Measurements from ENCODE around the gene GPR61.

The GPR61 gene

GRCh38 chr1:109509176-109510134 lies 30.2 kb upstream of the GPR61 start, which contains the start of gene AMIGO1:
Gene AMIGO1 (minus strand): TSS chr1:109509727. CDS start chr1:109508912, 815 bp downstream.
- DNase-seq (ENCODE audit: low read depth, low spot score) = no peak

DNA sequence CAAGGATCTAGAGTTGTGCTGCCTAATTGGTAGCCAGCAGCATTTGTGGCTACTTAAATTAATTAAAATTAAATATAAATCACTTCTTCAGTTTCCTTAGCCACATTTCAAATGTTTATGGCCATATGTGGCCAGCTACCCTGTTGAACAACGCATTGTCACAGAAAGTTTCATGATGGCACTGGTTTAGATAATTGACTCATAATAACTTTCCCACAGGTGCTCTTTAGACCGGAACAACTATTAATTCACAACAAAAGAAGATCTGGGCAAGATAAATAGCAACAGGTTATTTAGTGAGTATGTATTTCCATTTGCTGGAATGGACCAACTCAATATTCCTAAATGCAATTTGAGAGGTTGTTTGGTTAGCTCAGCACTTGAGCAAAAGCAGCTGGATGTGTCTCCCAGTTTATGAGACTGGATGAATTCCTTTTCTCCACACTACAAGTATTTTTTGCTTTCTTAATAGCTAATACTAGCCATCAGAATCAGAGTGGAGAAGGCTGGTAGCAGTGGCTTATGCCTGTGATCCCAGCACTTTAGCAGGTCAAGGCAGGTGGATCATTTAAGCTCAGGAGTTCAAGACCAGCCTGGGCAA lies 26.5 kb upstream of the GPR61 start:
- DNase-seq (ENCODE audit: low read depth, low spot score) = no peak

DNA sequence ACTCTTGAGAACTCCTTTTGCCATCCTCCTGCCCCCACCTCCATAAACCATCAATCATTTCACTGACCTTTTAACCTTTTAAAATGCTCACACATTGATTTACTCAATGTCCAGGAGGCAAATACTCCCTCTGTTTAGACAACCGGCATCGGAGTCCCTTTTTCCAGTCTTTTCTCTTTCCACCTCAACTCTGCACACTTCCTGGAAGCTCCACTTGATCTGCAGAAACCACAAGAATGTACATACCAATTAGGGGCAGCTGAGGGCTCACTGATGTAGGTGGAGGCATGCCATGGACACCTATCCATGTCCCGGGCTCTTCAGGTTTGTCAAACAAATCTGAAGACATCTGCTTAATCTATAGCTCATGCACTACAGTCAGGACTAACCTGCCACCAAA lies 24.8 kb upstream of the GPR61 start:
- no peak for DNase-seq (ENCODE audit: low read depth, low spot score)

- no peak for DNase-seq (ENCODE audit: low read depth, low spot score)
Measured at GRCh38 chr1:109516872-109517271, 22.8 kb upstream of the GPR61 start.

DNA sequence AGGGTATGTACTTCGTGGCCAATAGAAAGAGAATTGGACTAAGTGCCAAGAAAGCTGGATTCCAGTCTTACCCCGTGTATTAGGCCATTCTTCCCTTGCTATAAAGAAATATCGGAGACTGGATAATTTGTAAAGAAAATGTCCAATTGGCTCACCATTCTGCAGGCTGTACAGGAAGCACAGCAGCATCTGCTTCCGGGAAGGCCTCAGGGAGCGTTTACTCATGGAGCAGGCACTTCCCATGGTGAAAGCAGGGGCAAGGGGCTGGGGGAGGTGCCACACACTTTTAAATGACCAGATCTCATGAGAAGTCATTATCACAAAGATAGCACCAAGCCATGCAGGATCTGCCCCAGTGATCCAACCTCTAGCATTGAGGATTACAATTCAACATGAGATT lies 22.3 kb upstream of the GPR61 start:
- no peak for DNase-seq (ENCODE audit: low read depth, low spot score)

- no peak for DNase-seq (ENCODE audit: low read depth, low spot score)
Measured at GRCh38 chr1:109521002-109521951, 18.4 kb upstream of the GPR61 start.

DNA sequence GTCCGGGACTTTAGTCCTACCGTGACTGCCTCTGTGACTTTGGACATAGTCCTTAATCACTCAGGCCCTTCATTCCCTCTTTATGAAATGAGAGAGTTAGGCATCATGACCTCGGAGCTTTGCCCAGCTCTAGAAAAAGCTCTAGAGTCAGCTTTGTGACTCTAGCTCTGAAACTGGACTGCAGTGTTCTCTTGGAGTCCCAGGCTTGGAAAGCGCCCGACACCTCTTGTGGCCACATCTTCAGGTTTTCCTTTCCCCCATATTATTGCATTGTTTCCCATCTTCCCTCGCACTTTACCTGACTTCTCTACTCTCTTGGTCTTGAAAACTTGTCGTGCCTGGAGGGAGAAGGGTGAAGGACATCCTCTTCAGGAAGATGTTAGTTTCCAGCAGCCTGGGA lies 17.6 kb upstream of the GPR61 start:
- DNase-seq (ENCODE audit: low read depth, low spot score) = no peak

DNA sequence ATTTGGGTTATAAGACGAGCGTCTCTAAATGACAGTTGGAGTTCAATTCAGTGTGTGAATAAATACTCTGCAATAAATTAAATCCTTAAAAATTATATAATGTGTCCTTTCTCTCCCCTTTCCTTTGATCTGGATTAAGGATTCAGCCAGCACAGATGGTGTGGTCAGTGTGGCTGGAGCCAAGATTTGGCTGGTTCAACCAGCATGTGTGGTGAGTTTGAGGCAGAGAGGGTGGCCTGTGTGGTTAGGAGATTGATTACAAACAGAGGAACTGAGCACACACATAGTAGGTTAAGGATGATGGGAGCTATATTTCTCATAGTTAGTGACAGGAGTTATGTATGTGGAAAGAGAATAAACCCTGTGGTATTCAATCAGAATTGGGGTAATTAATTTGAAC lies 16.0 kb upstream of the GPR61 start:
- DNase-seq (ENCODE audit: low read depth, low spot score) = no peak

DNA sequence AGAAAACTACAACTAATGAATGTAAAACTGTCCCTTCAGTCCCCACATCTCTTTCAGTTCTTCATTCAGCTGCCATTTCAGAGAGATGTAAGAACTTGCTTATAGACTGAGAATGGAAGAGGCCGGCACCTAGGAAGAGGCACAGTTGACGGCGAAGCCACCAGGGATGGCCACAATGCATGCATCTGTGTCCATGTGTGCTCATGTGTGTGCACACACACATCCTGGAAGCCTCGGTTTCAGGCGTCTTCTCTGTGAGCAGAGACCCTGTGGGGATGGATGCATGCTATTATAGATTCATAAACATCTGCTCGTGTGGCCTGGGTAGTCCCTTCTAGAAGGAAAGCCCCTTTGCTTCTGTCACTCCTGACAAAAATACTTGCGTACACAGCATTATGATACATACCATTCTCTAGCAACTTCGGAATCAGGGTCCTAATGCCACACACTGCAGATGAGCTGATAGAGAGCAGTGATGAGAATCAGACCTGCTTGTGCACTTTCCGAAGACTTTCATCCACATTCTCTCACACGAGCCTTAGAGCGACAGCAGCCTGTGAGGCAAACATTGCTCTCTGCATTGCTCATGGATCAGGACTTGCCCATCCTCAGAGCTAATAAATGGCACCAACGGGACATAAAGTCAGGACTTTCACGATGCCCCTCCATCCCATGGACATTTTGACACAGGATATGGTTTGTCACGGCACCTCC lies 12.4 kb upstream of the GPR61 start:
- DNase-seq (ENCODE audit: low read depth, low spot score) = no peak

- DNase-seq (ENCODE audit: low read depth, low spot score) = no peak
Measured at GRCh38 chr1:109527846-109528695, 11.6 kb upstream of the GPR61 start.

DNA sequence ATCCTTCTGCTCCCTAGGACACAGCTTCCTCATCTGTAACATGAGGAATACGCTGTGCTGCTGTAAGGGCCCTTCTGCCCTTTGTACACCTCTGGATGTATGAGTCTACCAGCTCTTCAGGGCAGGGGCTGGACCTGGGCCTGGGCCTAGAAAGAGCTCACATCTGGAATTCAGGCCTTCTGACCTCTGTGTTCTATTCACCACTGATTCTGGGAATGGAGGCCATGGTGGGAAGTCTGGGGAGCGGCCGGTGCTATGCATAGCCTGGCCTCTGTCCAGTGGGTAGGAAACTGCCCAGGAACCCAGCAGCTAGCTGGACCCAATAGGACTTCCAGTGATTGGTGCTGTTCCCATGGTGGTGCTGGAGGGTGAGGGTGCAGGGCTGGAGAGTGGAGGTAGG lies 11.0 kb upstream of the GPR61 start:
- DNase-seq (ENCODE audit: low read depth, low spot score) = no peak

- DNase-seq (ENCODE audit: low read depth, low spot score) = no peak
Measured at GRCh38 chr1:109529881-109530456, 9.7 kb upstream of the GPR61 start.

GRCh38 chr1:109530457-109531087 lies 9.1 kb upstream of the GPR61 start:
- no peak for DNase-seq (ENCODE audit: low read depth, low spot score)

- DNase-seq (ENCODE audit: low read depth, low spot score) = no peak
Measured at GRCh38 chr1:109531380-109531779, 8.3 kb upstream of the GPR61 start.

DNA sequence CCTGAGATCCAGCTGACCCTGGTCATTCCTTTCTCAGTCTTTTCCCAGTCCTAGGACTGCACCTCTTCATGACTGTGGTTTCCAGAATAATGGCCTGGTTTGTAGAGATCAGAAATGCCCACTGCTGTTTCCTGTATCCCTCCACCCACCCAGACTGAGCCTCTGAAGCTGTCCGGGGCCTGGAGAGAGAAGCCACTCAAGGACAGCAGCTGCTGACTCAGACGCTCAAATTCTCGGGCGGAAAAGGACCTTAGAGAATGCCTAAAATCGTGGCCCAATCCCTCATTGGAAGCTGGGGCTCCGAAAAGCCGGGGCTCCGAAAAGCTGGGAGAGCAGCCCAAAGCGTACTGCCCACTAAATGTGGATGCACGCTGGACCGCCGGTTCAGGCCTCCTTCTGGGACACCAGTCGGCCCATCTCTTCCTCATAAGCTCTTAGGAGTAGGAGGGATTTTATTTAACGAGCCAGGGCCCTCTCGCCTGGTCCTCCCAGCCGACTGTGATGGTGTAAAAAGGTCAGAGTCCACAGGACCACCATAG lies 7.8 kb upstream of the GPR61 start:
- DNase-seq (ENCODE audit: low read depth, low spot score) = no peak

DNA sequence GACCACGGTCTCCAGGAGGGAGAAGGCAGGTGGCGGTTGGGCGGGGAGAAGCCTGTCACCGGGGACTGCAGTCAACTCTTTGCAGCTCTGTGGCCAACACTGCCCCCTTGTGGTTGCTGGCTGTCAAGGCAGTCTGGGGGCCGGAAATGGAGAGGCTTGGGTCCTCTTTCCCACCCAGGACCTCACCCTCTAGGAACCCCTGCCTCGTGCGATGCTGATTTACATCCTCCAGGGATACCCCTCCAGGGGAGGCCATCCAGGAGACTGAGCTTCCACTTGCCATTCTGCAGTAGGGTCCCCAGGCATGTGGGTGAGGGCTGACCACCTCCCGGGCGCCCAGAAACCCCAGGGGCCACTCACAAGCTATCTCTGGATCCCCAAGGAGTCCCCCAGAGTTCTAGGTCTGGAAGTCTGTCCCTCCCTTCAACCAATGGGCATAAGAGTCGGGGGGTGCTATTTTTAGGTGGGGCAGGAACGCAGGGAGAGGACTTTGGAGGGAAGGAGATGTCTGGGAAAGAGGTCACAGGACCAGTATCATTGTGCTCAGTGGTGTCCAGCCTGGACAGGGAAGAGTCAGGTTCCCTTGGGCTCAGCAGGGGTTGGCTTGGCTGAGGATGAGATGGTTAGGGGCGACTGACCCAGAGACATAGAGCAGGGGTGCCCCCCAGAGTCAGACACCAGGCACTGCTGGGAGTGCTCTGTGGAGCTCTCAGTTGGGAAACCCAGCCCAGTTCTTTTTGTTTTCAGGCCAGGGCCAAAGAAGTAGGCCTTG lies 7.1 kb upstream of the GPR61 start:
- DNase-seq (ENCODE audit: low read depth, low spot score) = peak; percentile 78

- DNase-seq (ENCODE audit: low read depth, low spot score) = no peak
Measured at GRCh38 chr1:109534307-109534858, 5.3 kb upstream of the GPR61 start.

DNA sequence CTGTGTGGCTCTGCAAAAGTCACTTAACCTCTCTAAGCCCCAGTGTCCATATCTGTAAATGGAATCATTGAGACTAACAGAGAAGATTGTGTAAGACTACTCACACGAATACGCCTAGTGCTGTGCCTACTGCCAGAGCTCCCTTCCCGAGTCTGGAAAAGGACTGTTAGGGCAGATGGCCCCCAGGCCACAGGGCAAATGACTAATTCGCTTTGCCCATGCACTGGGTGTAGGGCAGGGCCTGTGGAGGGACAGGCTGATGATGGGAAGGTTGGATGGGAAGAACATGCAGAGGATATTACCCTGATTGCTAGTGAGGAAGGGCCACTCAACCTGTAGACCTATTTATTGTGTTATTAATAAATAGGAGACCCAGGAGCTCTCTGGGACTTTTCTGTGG lies 4.2 kb upstream of the GPR61 start:
- no peak for DNase-seq (ENCODE audit: low read depth, low spot score)
